Activated CD4-positive, CD25-positive, alpha-beta regulatory T cell treated with anti-CD3 and anti-CD28 coated beads, Interleukin-2, amount 50 U/mL, for 72 hours (primary cell): ENCODE results near the gene TNFRSF25.

Source experiments
- DNase-seq: peaks from one replicate; pipeline ENCODE4 v3.0.0; 2021

The TNFRSF25 gene

DNA sequence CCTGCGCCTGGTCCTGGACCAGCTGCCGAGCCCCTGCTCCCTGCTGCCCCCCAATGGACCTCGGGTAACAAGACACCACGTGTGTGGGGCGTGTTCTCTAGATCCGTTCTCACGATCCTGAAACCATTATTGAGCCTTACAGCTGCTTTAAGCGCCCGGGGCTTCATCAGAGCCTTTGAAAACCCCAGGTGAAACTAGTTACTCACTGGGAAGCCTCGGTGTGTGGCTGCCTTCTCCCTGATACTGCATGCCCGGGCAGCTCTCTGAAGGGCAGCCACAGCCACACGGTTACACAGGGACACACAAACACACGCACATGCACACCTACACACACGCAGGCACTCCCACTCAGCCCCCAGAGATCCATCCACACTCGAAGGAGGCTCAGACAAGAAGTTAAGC lies 51.5 kb downstream of the TNFRSF25 start:
- DNase-seq = no peak

DNA sequence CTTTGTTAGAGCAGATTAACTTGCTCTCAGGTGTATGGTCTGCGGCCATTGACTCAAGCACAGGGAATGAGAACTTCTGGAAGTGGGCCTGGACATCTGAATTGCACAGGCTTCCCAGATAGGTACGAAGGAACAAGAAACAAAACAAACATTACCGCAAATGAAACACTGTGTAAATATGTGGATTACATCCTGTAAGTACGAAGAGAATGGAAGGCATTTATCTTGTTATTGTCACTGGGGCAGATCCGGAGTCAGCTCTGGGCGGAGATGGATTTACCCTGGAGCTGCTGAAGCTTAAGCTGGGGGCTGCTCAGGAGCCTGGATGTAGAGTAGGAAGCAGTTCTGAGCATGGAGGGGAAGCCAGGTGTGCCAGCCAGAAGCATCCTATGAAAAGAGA lies 53.1 kb downstream of the TNFRSF25 start:
- DNase-seq = no peak
